ENCODE results near the gene CSNK1G2. TPM values are rescaled to one million over a fixed set of nuclear protein-coding genes. Genes with fewer than 3 reads are reported as not detected.

The CSNK1G2 gene
- total and polyA plus RNA-seq, 2 of the 13 experiments (the other 11 are each of a cell fraction or from before 2014, with no cell fraction given): 53.8 to 72.5 TPM

DNA sequence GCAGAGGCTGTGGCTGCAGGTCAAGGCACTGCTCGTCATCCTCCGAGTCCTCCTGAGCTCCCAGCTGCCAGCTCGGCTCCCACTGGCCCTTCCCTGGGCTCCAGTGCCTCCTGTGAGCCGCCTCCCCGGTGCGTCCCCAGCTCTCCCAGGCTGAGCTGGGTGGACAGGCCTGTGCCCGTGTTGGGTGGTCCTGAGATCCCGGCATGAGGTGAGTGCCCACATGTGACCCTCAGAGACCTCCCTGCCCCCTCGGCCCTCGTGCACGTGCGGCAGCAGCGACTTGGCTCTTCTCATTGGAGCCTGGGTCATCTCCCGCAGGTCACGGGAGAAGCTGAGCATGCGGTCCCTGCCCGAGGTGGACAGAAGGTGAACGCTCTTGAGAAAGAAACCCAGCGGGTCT, 20.3 kb upstream of the CSNK1G2 start:
- H3K36me3 ChIP-seq (replicated peaks in 1 of 2; ENCODE audit: control insufficient read depth in 1 of 2, insufficient read depth in 2 of 2, low read length in 2 of 2): peaks cover 26 to 44% of the 10 kb centered on the region in 2 experiments; a peak in 4 of 5 replicates
- intact Hi-C loops (cut with micrococcal nuclease; ENCODE audit: unreplicated experiment): no loop called here

More for the DNA sequence above, 20.3 kb upstream of the CSNK1G2 start:
- TF ChIP-seq, protein P1, sequence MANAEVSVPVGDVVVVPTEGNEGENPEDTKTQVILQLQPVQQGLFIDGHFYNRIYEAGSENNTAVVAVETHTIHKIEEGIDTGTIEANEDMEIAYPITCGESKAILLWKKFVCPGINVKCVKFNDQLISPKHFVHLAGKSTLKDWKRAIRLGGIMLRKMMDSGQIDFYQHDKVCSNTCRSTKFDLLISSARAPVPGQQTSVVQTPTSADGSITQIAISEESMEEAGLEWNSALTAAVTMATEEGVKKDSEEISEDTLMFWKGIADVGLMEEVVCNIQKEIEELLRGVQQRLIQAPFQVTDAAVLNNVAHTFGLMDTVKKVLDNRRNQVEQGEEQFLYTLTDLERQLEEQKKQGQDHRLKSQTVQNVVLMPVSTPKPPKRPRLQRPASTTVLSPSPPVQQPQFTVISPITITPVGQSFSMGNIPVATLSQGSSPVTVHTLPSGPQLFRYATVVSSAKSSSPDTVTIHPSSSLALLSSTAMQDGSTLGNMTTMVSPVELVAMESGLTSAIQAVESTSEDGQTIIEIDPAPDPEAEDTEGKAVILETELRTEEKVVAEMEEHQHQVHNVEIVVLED (CRISPR knock-in tag; IDR thresholded peaks at IDR 0.05; ENCODE audit: borderline replicate concordance): no peak
- no peak for TF ChIP-seq ZMYM3 (CRISPR knock-in tag; IDR thresholded peaks at IDR 0.05)
- TF ChIP-seq, protein P2, sequence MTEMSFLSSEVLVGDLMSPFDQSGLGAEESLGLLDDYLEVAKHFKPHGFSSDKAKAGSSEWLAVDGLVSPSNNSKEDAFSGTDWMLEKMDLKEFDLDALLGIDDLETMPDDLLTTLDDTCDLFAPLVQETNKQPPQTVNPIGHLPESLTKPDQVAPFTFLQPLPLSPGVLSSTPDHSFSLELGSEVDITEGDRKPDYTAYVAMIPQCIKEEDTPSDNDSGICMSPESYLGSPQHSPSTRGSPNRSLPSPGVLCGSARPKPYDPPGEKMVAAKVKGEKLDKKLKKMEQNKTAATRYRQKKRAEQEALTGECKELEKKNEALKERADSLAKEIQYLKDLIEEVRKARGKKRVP (CRISPR knock-in tag; IDR thresholded peaks at IDR 0.05): no peak
- no peak for TF ChIP-seq ZNF468 (CRISPR knock-in tag; IDR thresholded peaks at IDR 0.05)
- TF ChIP-seq TBL1XR1 (IDR thresholded peaks at IDR 0.05; ENCODE audit: borderline replicate concordance, low read length, partially characterized antibody): no peak
- no peak for TF ChIP-seq NAIF1 (CRISPR knock-in tag; IDR thresholded peaks at IDR 0.05; ENCODE audit: borderline replicate concordance)
- TF ChIP-seq LCORL (IDR thresholded peaks at IDR 0.05): no peak
- TF ChIP-seq LCORL (CRISPR knock-in tag; IDR thresholded peaks at IDR 0.05): no peak
- TF ChIP-seq ZNF75D (CRISPR knock-in tag; IDR thresholded peaks at IDR 0.05; ENCODE audit: borderline replicate concordance): no peak
- TF ChIP-seq, protein P3, sequence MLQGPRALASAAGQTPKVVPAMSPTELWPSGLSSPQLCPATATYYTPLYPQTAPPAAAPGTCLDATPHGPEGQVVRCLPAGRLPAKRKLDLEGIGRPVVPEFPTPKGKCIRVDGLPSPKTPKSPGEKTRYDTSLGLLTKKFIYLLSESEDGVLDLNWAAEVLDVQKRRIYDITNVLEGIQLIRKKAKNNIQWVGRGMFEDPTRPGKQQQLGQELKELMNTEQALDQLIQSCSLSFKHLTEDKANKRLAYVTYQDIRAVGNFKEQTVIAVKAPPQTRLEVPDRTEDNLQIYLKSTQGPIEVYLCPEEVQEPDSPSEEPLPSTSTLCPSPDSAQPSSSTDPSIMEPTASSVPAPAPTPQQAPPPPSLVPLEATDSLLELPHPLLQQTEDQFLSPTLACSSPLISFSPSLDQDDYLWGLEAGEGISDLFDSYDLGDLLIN (CRISPR knock-in tag; IDR thresholded peaks at IDR 0.05; ENCODE audit: borderline replicate concordance): no peak
- no peak for TF ChIP-seq MEF2D (CRISPR knock-in tag; IDR thresholded peaks at IDR 0.05)
- no peak for TF ChIP-seq ZNF724P (CRISPR knock-in tag; IDR thresholded peaks at IDR 0.05; ENCODE audit: borderline replicate concordance)
- H3K27ac ChIP-seq (ENCODE audit: extremely low read length, insufficient read depth, low read length): no peak overlapping the region
- CTCF ChIA-PET (ENCODE audit: low intra/inter-chr PET ratio, low total read pairs): no interaction called here
- no peak for ATAC-seq
- no peak for FAIRE-seq
- H2AFZ ChIP-seq (ENCODE audit: low read length): no peak overlapping the region
- in situ Hi-C loops (cut with HindIII; ENCODE audit: extremely low pct_ligation_motif_present, low pct_unique_long_range_greater_than_20kb): no loop called here
- no peaks in the 10 kb centered on the region for H3K4me1 ChIP-seq (ENCODE audit: insufficient read depth, low read length)
- no peak overlapping the region for H3K9ac ChIP-seq (ENCODE audit: insufficient read depth, low read depth, low read length)
- H4K20me1 ChIP-seq (ENCODE audit: insufficient read depth, low read length): no peaks in the 10 kb centered on the region
- H3K79me2 ChIP-seq (ENCODE audit: insufficient read depth, low read length): no peaks in the 10 kb centered on the region
- BruUV-seq (replicated peaks): no TSS peak
- DNase-seq (ENCODE audit: low spot score): no peak
- H3K27me3 ChIP-seq (ENCODE audit: control insufficient read depth in 1 of 2, insufficient read depth in 2 of 2, low read length in 2 of 2): no peaks in the 10 kb centered on the region
- H3K4me2 ChIP-seq (ENCODE audit: low read depth, low read length): no peak overlapping the region
- H3K4me3 ChIP-seq (replicated peaks in 1 of 3; ENCODE audit: insufficient read depth in 1 of 3, low read depth in 2 of 3, low read length in 3 of 3): no peak overlapping the region
- POLR2A ChIA-PET: no interaction called here
- WGBS (ENCODE audit: low lambda C conversion rate): 96% methylated on average over 16 of the region's 19 CpGs
- H3K9me3 ChIP-seq (ENCODE audit: low read length): no peaks in the 10 kb centered on the region
